GM23338 (cell line): ENCODE results near the gene GJA4. TPM values are rescaled to one million over a fixed set of nuclear protein-coding genes. Genes with fewer than 3 reads are reported as not detected.

Experiments
- ATAC-seq: fragments of 200-7000 bp; cut with Tn5 transposase; 3 replicates; pipeline ENCODE4 v1.9.1; 2020
- DNase-seq: peaks from one replicate; pipeline ENCODE4 v3.0.0-alpha.2; 2015; ENCODE audit warnings: low spot score
- H2AFZ ChIP-seq: fragments of 200-600 bp; sonication (generic); 2 replicates; pipeline ENCODE4 v1.8.0; 2016; ENCODE audit warnings: antibody characterized with exemption, mild to moderate bottlenecking, moderate library complexity
- H3F3A ChIP-seq: fragments of 200-600 bp; sonication (generic); replicated peaks from 2 replicates; pipeline ENCODE4 v1.8.0; 2017; ENCODE audit warnings: antibody characterized with exemption, mixed run types, low read depth
- H3K27ac ChIP-seq: fragments of 200-600 bp; sonication (generic); 2 replicates; pipeline ENCODE4 v1.6.1; 2016; ENCODE audit warnings: low read depth
- H3K27me3 ChIP-seq: fragments of 200-600 bp; sonication (generic); 2 replicates; pipeline ENCODE4 v1.8.0; 2016; ENCODE audit warnings: mild to moderate bottlenecking, mixed run types, moderate library complexity; ENCODE audit not compliant: insufficient read depth
- H3K36me3 ChIP-seq: fragments of 200-600 bp; sonication (generic); 2 replicates; pipeline ENCODE4 v1.8.0; 2016; ENCODE audit warnings: mild to moderate bottlenecking; ENCODE audit not compliant: insufficient read depth
- H3K4me1 ChIP-seq: fragments of 200-600 bp; sonication (generic); 2 replicates; pipeline ENCODE4 v1.8.0; 2016; ENCODE audit warnings: mild to moderate bottlenecking, moderate library complexity; ENCODE audit not compliant: insufficient read depth
- H3K4me2 ChIP-seq: fragments of 200-600 bp; sonication (generic); 2 replicates; pipeline ENCODE4 v1.7.1; 2017; ENCODE audit warnings: mixed run types
- H3K4me3 ChIP-seq: fragments of 200-600 bp; sonication (generic); 2 replicates; pipeline ENCODE4 v1.6.1; 2016; ENCODE audit warnings: mixed run types
- H3K79me2 ChIP-seq: fragments of 200-600 bp; sonication (generic); replicated peaks from 2 replicates; pipeline ENCODE4 v1.8.0; 2017; ENCODE audit warnings: mild to moderate bottlenecking; ENCODE audit not compliant: insufficient read depth
- H3K9me2 ChIP-seq: fragments of 200-600 bp; sonication (generic); 2 replicates; pipeline ENCODE4 v1.8.0; 2017; ENCODE audit not compliant: insufficient read depth
- H4K20me1 ChIP-seq: fragments of 200-600 bp; sonication (generic); replicated peaks from 2 replicates; pipeline ENCODE4 v1.8.0; 2017; ENCODE audit warnings: mild to moderate bottlenecking; ENCODE audit not compliant: insufficient read depth
- H3K27ac Mint-ChIP-seq: 2 replicates; pipeline ENCODE4 v1.8.0; 2020; ENCODE audit warnings: inconsistent platforms, mild to moderate bottlenecking, moderate library complexity, mixed read lengths
- H3K27me3 Mint-ChIP-seq: 3 replicates; pipeline ENCODE4 v1.8.0; 2022; ENCODE audit warnings: low read depth, mild to moderate bottlenecking, moderate library complexity, mixed read lengths, inconsistent platforms; ENCODE audit not compliant: insufficient read depth, poor library complexity
- H3K36me3 Mint-ChIP-seq: 3 replicates; pipeline ENCODE4 v1.8.0; 2021; ENCODE audit warnings: low read depth, mild to moderate bottlenecking, inconsistent platforms, moderate library complexity, mixed read lengths
- H3K4me1 Mint-ChIP-seq: 3 replicates; pipeline ENCODE4 v1.8.0; 2020; ENCODE audit warnings: mild to moderate bottlenecking, inconsistent platforms, mixed read lengths
- H3K4me3 Mint-ChIP-seq: 3 replicates; pipeline ENCODE4 v1.8.0; 2021; ENCODE audit warnings: moderate library complexity, mild to moderate bottlenecking, inconsistent platforms, mixed read lengths
- H3K9me3 Mint-ChIP-seq: 3 replicates; pipeline ENCODE4 v1.8.0; 2020; ENCODE audit warnings: moderate library complexity, mild to moderate bottlenecking, inconsistent platforms, mixed read lengths
- CREB1 ChIP-seq: fragments of 250-450 bp; sonication (Bioruptor Pico); IDR thresholded peaks from 2 replicates; pipeline ENCODE4 v1.5.0; 2020; ENCODE audit warnings: low read depth, mild to moderate bottlenecking, moderate library complexity
- CTCF ChIP-seq, 2 experiments: fragments of 200-600 bp in 1 of 2; sonication (generic) in 1 of 2; conservative IDR thresholded peaks; 2 replicates each; pipeline versions ENCODE4 v1.5.1 to v1.6.1; 2016 to 2017; ENCODE audit warnings: antibody characterized with exemption in 2 of 2, low read depth in 2 of 2, mild to moderate bottlenecking in 2 of 2, moderate library complexity in 1 of 2
- ETS1 ChIP-seq: IDR thresholded peaks from 2 replicates; pipeline ENCODE4 v1.6.1; 2016; ENCODE audit warnings: antibody characterized with exemption
- EZH2 ChIP-seq: fragments of 200-600 bp; sonication (generic); IDR thresholded peaks from one replicate; pipeline ENCODE4 v1.8.0; 2017; ENCODE audit warnings: antibody characterized with exemption, mild to moderate bottlenecking, low read depth; ENCODE audit not compliant: unreplicated experiment
- EZH2phosphoT487 ChIP-seq: fragments of 200-600 bp; sonication (generic); IDR thresholded peaks from one replicate; pipeline ENCODE4 v1.8.1; 2018; ENCODE audit warnings: antibody characterized with exemption; ENCODE audit not compliant: unreplicated experiment
- JUNB ChIP-seq: IDR thresholded peaks from one replicate; pipeline ENCODE4 v1.6.1; 2016; ENCODE audit warnings: antibody characterized with exemption; ENCODE audit not compliant: unreplicated experiment
- NANOG ChIP-seq: IDR thresholded peaks from 2 replicates; pipeline ENCODE4 v1.6.1; 2016; ENCODE audit warnings: antibody characterized with exemption, borderline replicate concordance
- POLR2AphosphoS5 ChIP-seq: IDR thresholded peaks from 2 replicates; pipeline ENCODE4 v1.6.1; 2016; ENCODE audit warnings: antibody characterized with exemption, low read depth
- REST ChIP-seq: IDR thresholded peaks from one replicate; pipeline ENCODE4 v1.6.1; 2018; ENCODE audit warnings: antibody characterized with exemption; ENCODE audit not compliant: unreplicated experiment
- STAT1 ChIP-seq: IDR thresholded peaks from one replicate; pipeline ENCODE4 v1.6.1; 2016; ENCODE audit warnings: antibody characterized with exemption; ENCODE audit not compliant: unreplicated experiment
- ZNF114 ChIP-seq: fragments of 250-450 bp; sonication (Bioruptor Pico); IDR thresholded peaks from 2 replicates; pipeline ENCODE4 v1.5.0; 2020; ENCODE audit warnings: mild to moderate bottlenecking, moderate library complexity
- ZNF331 ChIP-seq: fragments of 250-450 bp; sonication (Bioruptor Pico); IDR thresholded peaks from 2 replicates; pipeline ENCODE4 v1.5.0; 2020; ENCODE audit warnings: low read depth, mild to moderate bottlenecking, moderate library complexity
- ZNF462 ChIP-seq: fragments of 250-450 bp; sonication (Bioruptor Pico); IDR thresholded peaks from 2 replicates; pipeline ENCODE4 v1.5.0; 2020; ENCODE audit warnings: mild to moderate bottlenecking, moderate library complexity
- polyA plus RNA-seq: library from polyadenylated mRNA; unstranded; fragments of >200 nt; fragmentation: Nextera tagmentation; extraction: Ambion mirVana; gene quantifications from 2 replicates; pipeline ENCODE4 v1.2.1, GENCODE V29; 2016
- total RNA-seq: library from RNA; depleted of rRNA; stranded (reverse); fragments of >200 nt; shearing (Covaris generic); gene quantifications from 2 replicates; pipeline ENCODE4 v1.2.3, GENCODE V29; 2014

GJA4 gene
- total and polyA plus RNA-seq, 2 experiments from 2014 or later: 0.95 to 2.2 TPM

GRCh38 chr1:34777519-34778321 lies 15.1 kb upstream of the GJA4 start:
- no peaks in the 10 kb centered on the region for H3K36me3 ChIP-seq
- ATAC-seq: no peak
- no peaks in the 10 kb centered on the region for H4K20me1 ChIP-seq
- no peaks in the 10 kb centered on the region for H3F3A ChIP-seq
- Mint-ChIP-seq H3K27ac (no peak overlapping the region), H3K27me3 (peaks cover 20% of the 10 kb centered on the region), H3K9me3 (no peaks in the 10 kb centered on the region), H3K4me1 (peaks cover 7% of the 10 kb centered on the region), H3K36me3 (no peaks in the 10 kb centered on the region), H3K4me3 (no peak overlapping the region)
- H3K27ac ChIP-seq: no peak overlapping the region
- H3K9me2 ChIP-seq: no peaks in the 10 kb centered on the region
- no peak overlapping the region for H2AFZ ChIP-seq
- no peak for DNase-seq
- H3K27me3 ChIP-seq: peaks cover 35% of the 10 kb centered on the region
- H3K4me1 ChIP-seq: peaks cover 4% of the 10 kb centered on the region
- no peak for TF ChIP-seq ZNF114 (CRISPR knock-in tag)
- no peak for TF ChIP-seq ETS1
- TF ChIP-seq CTCF (conservative IDR thresholded peaks at IDR 0.05; ENCODE audit: low read depth in 2 of 2): no peak
- TF ChIP-seq ZNF331: no peak
- TF ChIP-seq ZNF462 (CRISPR knock-in tag): no peak
- no peak for TF ChIP-seq NANOG
- no peak for TF ChIP-seq EZH2phosphoT487
- no peak for TF ChIP-seq EZH2
- TF ChIP-seq STAT1: no peak
- TF ChIP-seq JUNB: no peak
- no peak for TF ChIP-seq POLR2AphosphoS5
- TF ChIP-seq REST: no peak
- TF ChIP-seq CREB1 (CRISPR knock-in tag): no peak
- H3K79me2 ChIP-seq: no peaks in the 10 kb centered on the region
- no peak overlapping the region for H3K4me2 ChIP-seq
- no peak overlapping the region for H3K4me3 ChIP-seq
